H9 (cell line): ENCODE measurements around the gene MAPK14. TPM values are rescaled to one million over a fixed set of nuclear protein-coding genes. Genes with fewer than 3 reads are reported as not detected.

Source experiments
- DNase-seq: peaks from one replicate; pipeline ENCODE4 v3.0.0-alpha.2; 2017
- H2AFZ ChIP-seq: one replicate; pipeline ENCODE4 v1.6.1; 2013; ENCODE audit warnings: mild to moderate bottlenecking, low read length, control low read depth, moderate library complexity
- H2AK5ac ChIP-seq: 2 replicates; pipeline ENCODE4 v1.6.1; 2013; ENCODE audit warnings: low read length, control low read depth, mixed read lengths; ENCODE audit not compliant: insufficient read length
- H2BK120ac ChIP-seq: one replicate; pipeline ENCODE4 v1.6.1; 2013; ENCODE audit warnings: low read depth, mild to moderate bottlenecking, low read length, control low read depth, inconsistent platforms; ENCODE audit not compliant: poor library complexity, severe bottlenecking
- H2BK12ac ChIP-seq: 2 replicates; pipeline ENCODE4 v1.6.1; 2013; ENCODE audit warnings: low read length, control low read depth, mixed read lengths, low read depth; ENCODE audit not compliant: insufficient read length
- H2BK15ac ChIP-seq: 2 replicates; pipeline ENCODE4 v1.6.1; 2013; ENCODE audit warnings: low read depth, low read length, control low read depth
- H2BK20ac ChIP-seq: one replicate; pipeline ENCODE4 v1.6.1; 2013; ENCODE audit warnings: low read depth, mild to moderate bottlenecking, low read length, control low read depth, inconsistent platforms; ENCODE audit not compliant: poor library complexity, severe bottlenecking
- H2BK5ac ChIP-seq: 2 replicates; pipeline ENCODE4 v1.6.1; 2013; ENCODE audit warnings: low read length, control low read depth, mixed read lengths; ENCODE audit not compliant: insufficient read length
- H3K14ac ChIP-seq: 2 replicates; pipeline ENCODE4 v1.6.1; 2013; ENCODE audit warnings: low read length, control low read depth; ENCODE audit not compliant: insufficient read depth
- H3K18ac ChIP-seq: 2 replicates; pipeline ENCODE4 v1.6.1; 2013; ENCODE audit warnings: low read depth, mild to moderate bottlenecking, mixed read lengths, low read length, control low read depth; ENCODE audit not compliant: insufficient read length
- H3K23ac ChIP-seq: 2 replicates; pipeline ENCODE4 v1.6.1; 2013; ENCODE audit warnings: low read length, control low read depth, mixed read lengths, low read depth; ENCODE audit not compliant: insufficient read length
- H3K23me2 ChIP-seq: 2 replicates; pipeline ENCODE4 v1.6.1; 2013; ENCODE audit warnings: low read depth, mild to moderate bottlenecking, mixed read lengths, low read length, control low read depth; ENCODE audit not compliant: insufficient read length, poor library complexity, severe bottlenecking
- H3K27ac ChIP-seq: 2 replicates; pipeline ENCODE4 v1.5.1; 2013; ENCODE audit warnings: low read length, control low read depth, mixed read lengths, low read depth; ENCODE audit not compliant: insufficient read length
- H3K27me3 ChIP-seq: 2 replicates; pipeline ENCODE4 v1.6.1; 2013; ENCODE audit warnings: low read length, control low read depth, inconsistent platforms; ENCODE audit not compliant: insufficient read depth
- H3K4ac ChIP-seq: 2 replicates; pipeline ENCODE4 v1.6.1; 2013; ENCODE audit warnings: low read depth, mild to moderate bottlenecking, control low read depth, inconsistent platforms, low read length, moderate library complexity
- H3K4me1 ChIP-seq: 2 replicates; pipeline ENCODE4 v1.6.1; 2013; ENCODE audit warnings: low read length, control low read depth, inconsistent platforms; ENCODE audit not compliant: insufficient read depth
- H3K4me2 ChIP-seq: 2 replicates; pipeline ENCODE4 v1.6.1; 2013; ENCODE audit warnings: low read length, control low read depth, mixed read lengths; ENCODE audit not compliant: insufficient read length, insufficient read depth
- H3K56ac ChIP-seq: 2 replicates; pipeline ENCODE4 v1.6.1; 2013; ENCODE audit warnings: low read depth, mild to moderate bottlenecking, mixed read lengths, low read length, control low read depth; ENCODE audit not compliant: insufficient read length
- H3K79me1 ChIP-seq: 2 replicates; pipeline ENCODE4 v1.6.1; 2013; ENCODE audit warnings: low read depth, mild to moderate bottlenecking, moderate library complexity, low read length, control low read depth, inconsistent platforms; ENCODE audit not compliant: insufficient read depth, poor library complexity, severe bottlenecking
- H3K79me2 ChIP-seq: 2 replicates; pipeline ENCODE4 v1.6.1; 2013; ENCODE audit warnings: low read length, control low read depth, inconsistent platforms; ENCODE audit not compliant: insufficient read depth
- H3K9ac ChIP-seq: 2 replicates; pipeline ENCODE4 v1.6.1; 2013; ENCODE audit warnings: low read length, control low read depth, mixed read lengths; ENCODE audit not compliant: insufficient read length; ENCODE audit errors: extremely low read depth
- H3K9me3 ChIP-seq: one replicate; pipeline ENCODE4 v1.6.1; 2013; ENCODE audit warnings: low read depth, low read length, inconsistent platforms; ENCODE audit not compliant: control insufficient read depth
- H3T11ph ChIP-seq: one replicate; pipeline ENCODE4 v1.6.1; 2013; ENCODE audit warnings: mild to moderate bottlenecking, low read length, control low read depth, inconsistent platforms
- H4K20me1 ChIP-seq: one replicate; pipeline ENCODE4 v1.6.1; 2013; ENCODE audit not compliant: control insufficient read depth, insufficient read length, insufficient read depth
- H4K5ac ChIP-seq: 2 replicates; pipeline ENCODE4 v1.6.1; 2013; ENCODE audit warnings: low read depth, mild to moderate bottlenecking, mixed read lengths, low read length, control low read depth; ENCODE audit not compliant: insufficient read length
- H4K8ac ChIP-seq: replicated peaks from 2 replicates; pipeline ENCODE4 v1.6.1; 2013; ENCODE audit warnings: low read length, control low read depth, mixed read lengths, low read depth; ENCODE audit not compliant: insufficient read length
- H4K91ac ChIP-seq: 2 replicates; pipeline ENCODE4 v1.6.1; 2013; ENCODE audit warnings: low read depth, mild to moderate bottlenecking, moderate library complexity, mixed read lengths, low read length, control low read depth; ENCODE audit not compliant: insufficient read length
- H3K27ac Mint-ChIP-seq, 3 experiments: 2 replicates in 2 of 3; 3 replicates in 1 of 3; pipeline ENCODE4 v1.8.0; 2020 to 2021; ENCODE audit warnings: mixed read lengths in 3 of 3, mild to moderate bottlenecking in 1 of 3, moderate library complexity in 1 of 3
- H3K27me3 Mint-ChIP-seq: 2 replicates; pipeline ENCODE4 v1.8.0; 2021; ENCODE audit warnings: low read depth, mild to moderate bottlenecking, moderate library complexity, mixed read lengths
- H3K36me3 Mint-ChIP-seq, 3 experiments: 2 replicates in 2 of 3; 3 replicates in 1 of 3; pipeline ENCODE4 v1.8.0; 2020 to 2021; ENCODE audit warnings: low read depth in 3 of 3, mixed read lengths in 3 of 3; ENCODE audit not compliant: insufficient read depth in 1 of 3
- H3K4me1 Mint-ChIP-seq, 2 experiments: 2 replicates each; pipeline ENCODE4 v1.8.0; 2020; ENCODE audit warnings: mixed read lengths in 2 of 2
- H3K4me3 Mint-ChIP-seq, 2 experiments: 2 replicates in 1 of 2; 3 replicates in 1 of 2; pipeline ENCODE4 v1.8.0; 2020 to 2021; ENCODE audit warnings: mild to moderate bottlenecking in 2 of 2, mixed read lengths in 2 of 2, moderate library complexity in 1 of 2
- H3K9me3 Mint-ChIP-seq, 2 experiments: 2 replicates in 1 of 2; 3 replicates in 1 of 2; pipeline ENCODE4 v1.8.0; 2020; ENCODE audit warnings: mild to moderate bottlenecking in 2 of 2, mixed read lengths in 2 of 2, moderate library complexity in 1 of 2
- WGBS: extraction: QIAGEN DNeasy Blood & Tissue Kit; methylation state at CpG from one replicate; pipeline ENCODE4 v1.1.7; 2013; ENCODE audit warnings: missing lambda C conversion rate, low lambda C conversion rate, mixed read lengths; ENCODE audit not compliant: insufficient read length; ENCODE audit errors: extremely low coverage; 5-methylcytosine and 5-hydroxymethylcytosine counted together
- total RNA-seq: library from RNA; stranded (reverse); gene quantifications from 2 replicates; pipeline ENCODE4 v1.2.1, GENCODE V29; 2021
- TF ChIP-seq, protein P1 (sequence below): fragments of 200-600 bp; sonication (generic); conservative IDR thresholded peaks from 3 replicates; pipeline ENCODE4 v1.8.0; 2021; ENCODE audit warnings: antibody characterized with exemption, mild to moderate bottlenecking

The MAPK14 gene
- total RNA-seq, 1 experiment from 2014 or later, result 40.5 TPM

DNA sequence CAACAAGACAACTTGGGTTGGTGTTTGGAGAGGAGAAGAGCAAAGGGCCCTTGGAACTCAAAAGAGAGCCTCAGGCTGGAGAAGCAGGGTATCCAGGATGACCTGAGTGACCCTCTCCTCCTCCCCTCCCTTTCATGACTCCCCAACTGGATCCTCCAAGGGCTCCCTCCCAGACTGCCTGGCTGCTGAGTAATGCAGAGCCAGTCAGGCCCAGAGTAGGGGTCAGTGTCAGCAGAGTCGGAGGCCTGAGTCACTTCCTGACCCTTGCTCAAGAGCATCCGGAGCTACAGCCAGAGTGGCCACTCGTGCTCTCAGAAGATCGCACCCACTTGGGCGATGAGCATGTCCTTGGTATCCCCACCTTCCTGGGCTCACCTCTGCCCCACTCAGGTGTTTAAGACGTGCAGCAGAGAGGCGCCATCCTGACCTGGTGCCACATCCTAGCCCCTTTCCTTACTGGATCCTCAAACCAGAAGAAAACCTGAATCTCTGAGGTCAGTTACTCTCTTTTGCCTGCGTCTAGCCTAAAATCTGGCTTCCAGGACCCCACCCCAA lies 99.9 kb downstream of the MAPK14 start:
- peaks cover 24% of the 10 kb centered on the region in 2 experiments for H3K4me1 Mint-ChIP-seq
- no peak overlapping the region for H3K14ac ChIP-seq
- no peak overlapping the region for H3T11ph ChIP-seq
- H3K23ac ChIP-seq, result no peak overlapping the region
- peaks cover 0 to 2% of the 10 kb centered on the region in 2 experiments; a peak in 1 of 5 replicates for H3K9me3 Mint-ChIP-seq
- no peak overlapping the region for H2BK20ac ChIP-seq
- H4K91ac ChIP-seq, result no peak overlapping the region
- no peaks in the 10 kb centered on the region for H3K79me2 ChIP-seq
- H2BK15ac ChIP-seq, result no peak overlapping the region
- no peak for DNase-seq
- no peak overlapping the region for H3K9ac ChIP-seq
- no peak overlapping the region for H2BK12ac ChIP-seq
- no peaks in the 10 kb centered on the region; the same call in 1 of the 2 replicates for H3K27me3 ChIP-seq
- H4K5ac ChIP-seq, result no peak overlapping the region
- peaks cover 8% of the 10 kb centered on the region for H3K23me2 ChIP-seq
- peaks cover 14% of the 10 kb centered on the region for H3K27me3 Mint-ChIP-seq
- no peak overlapping the region for H3K18ac ChIP-seq
- peaks cover 5% of the 10 kb centered on the region for H3K4me1 ChIP-seq
- H3K27ac Mint-ChIP-seq, result no peak overlapping the region
- H3K27ac ChIP-seq, result no peak overlapping the region
- H4K20me1 ChIP-seq, result no peaks in the 10 kb centered on the region
- H3K36me3 Mint-ChIP-seq, result no peaks in the 10 kb centered on the region; a peak in 1 of 7 replicates
- H3K4me3 Mint-ChIP-seq, result no peak overlapping the region
- TF ChIP-seq, protein P1, sequence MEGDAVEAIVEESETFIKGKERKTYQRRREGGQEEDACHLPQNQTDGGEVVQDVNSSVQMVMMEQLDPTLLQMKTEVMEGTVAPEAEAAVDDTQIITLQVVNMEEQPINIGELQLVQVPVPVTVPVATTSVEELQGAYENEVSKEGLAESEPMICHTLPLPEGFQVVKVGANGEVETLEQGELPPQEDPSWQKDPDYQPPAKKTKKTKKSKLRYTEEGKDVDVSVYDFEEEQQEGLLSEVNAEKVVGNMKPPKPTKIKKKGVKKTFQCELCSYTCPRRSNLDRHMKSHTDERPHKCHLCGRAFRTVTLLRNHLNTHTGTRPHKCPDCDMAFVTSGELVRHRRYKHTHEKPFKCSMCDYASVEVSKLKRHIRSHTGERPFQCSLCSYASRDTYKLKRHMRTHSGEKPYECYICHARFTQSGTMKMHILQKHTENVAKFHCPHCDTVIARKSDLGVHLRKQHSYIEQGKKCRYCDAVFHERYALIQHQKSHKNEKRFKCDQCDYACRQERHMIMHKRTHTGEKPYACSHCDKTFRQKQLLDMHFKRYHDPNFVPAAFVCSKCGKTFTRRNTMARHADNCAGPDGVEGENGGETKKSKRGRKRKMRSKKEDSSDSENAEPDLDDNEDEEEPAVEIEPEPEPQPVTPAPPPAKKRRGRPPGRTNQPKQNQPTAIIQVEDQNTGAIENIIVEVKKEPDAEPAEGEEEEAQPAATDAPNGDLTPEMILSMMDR, result no peak
- no CpG with 5 or more reads among the region's 8 CpGs for WGBS
- no peak overlapping the region for H3K56ac ChIP-seq
- H4K8ac ChIP-seq, result no peak overlapping the region
- H2BK120ac ChIP-seq, result no peak overlapping the region
- no peaks in the 10 kb centered on the region for H3K79me1 ChIP-seq
- no peak overlapping the region for H2AFZ ChIP-seq
- no peak overlapping the region for H3K4me2 ChIP-seq
- no peaks in the 10 kb centered on the region for H3K9me3 ChIP-seq
- no peak overlapping the region for H2AK5ac ChIP-seq
- H3K4ac ChIP-seq, result no peak overlapping the region
- H2BK5ac ChIP-seq, result no peak overlapping the region
